ENCODE measurements around the gene AQP12A. TPM values are rescaled to one million over a fixed set of nuclear protein-coding genes. Genes with fewer than 3 reads are reported as not detected.

Gene AQP12A
- total RNA-seq, 4 donors from 2014 or later = not detected

- no peak for ATAC-seq
Observed at GRCh38 chr2:240662681-240663080, 29.0 kb upstream of the AQP12A start.

DNA sequence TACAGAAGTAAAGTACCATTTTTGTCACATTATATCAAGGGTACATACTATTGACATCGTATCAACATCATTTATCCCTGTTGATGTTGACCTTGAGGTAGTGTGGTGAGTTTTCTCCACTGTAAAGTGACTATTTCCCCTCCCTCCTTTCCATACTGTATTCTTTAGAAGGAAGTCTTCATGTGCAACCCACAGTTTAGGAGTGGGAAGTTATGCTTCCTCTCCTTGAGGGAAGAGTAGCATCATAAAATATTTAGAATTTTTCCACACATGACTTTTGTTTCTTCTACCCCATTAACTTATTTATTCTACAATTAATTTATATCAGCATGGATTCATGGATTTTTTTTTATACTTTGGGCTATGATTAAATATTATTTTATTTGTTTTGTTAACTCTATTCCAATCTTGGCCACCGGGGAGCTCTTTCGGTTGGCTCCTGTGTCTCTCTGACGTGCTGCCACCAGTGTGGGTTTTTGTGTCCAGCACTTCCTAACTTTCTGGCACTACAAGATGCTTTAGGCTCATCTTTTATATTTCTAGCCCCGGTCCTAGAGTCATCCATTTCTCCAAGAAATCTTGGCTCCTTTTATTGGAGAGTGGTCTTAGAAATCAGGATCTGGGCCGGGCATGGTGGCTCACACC, 28.0 kb upstream of the AQP12A start:
- ATAC-seq = no peak

More at GRCh38 chr2:240662681-240663080, 29.0 kb upstream of the AQP12A start:
- Histone ChIP-seq H3K4me3 (no peak overlapping the region), H3K4me1 (no peaks in the 10 kb centered on the region), H3K36me3 (no peaks in the 10 kb centered on the region), H3K9me3 (peaks cover 0 to 19% (median 0%) of the 10 kb centered on the region in 3 donors), H3K27me3 (peaks cover 65% of the 10 kb centered on the region), H3K27ac (no peak overlapping the region)
- TF ChIP-seq POLR2AphosphoS5 (IDR thresholded peaks at IDR 0.05) = no peak
- TF ChIP-seq POLR2A (IDR thresholded peaks at IDR 0.05) = no peak
- TF ChIP-seq CTCF (IDR thresholded peaks at IDR 0.05) = no peak
- TF ChIP-seq EP300 (IDR thresholded peaks at IDR 0.05) = no peak
- 61 to 72% methylated on average over 2 to 3 of the region's 3 CpGs for WGBS, 2 donors (ENCODE audit: low coverage in 1 of 2)

DNA sequence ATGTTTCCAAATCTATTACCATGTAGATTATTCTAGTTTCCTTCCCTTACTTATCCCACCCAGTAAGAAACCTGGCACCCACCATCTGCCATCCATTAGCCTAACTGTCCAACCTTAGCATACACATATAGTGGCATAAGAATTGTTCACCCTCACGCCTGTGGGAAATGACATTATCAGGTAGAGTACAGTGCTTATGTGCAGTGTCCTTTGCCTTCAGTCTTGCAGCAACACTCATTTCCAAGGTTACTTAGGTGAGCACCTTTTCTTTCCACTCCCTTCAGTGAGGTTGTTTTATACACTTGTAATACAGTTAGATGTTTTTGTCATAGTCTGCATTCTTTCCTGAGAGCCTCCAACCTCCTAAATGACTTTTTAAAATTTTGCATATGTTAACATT, 27.0 kb upstream of the AQP12A start:
- no peak overlapping the region for H3K4me3 ChIP-seq
- H3K4me1 ChIP-seq = no peaks in the 10 kb centered on the region
- peaks cover 0 to 19% (median 0%) of the 10 kb centered on the region in 3 donors for H3K9me3 ChIP-seq
- H3K36me3 ChIP-seq = no peaks in the 10 kb centered on the region
- 71 to 100% methylated on average over 1 of the region's 1 CpG for WGBS, 2 donors (ENCODE audit: low coverage in 1 of 2)
- no peak for TF ChIP-seq POLR2A (IDR thresholded peaks at IDR 0.05)
- no peak for TF ChIP-seq POLR2AphosphoS5 (IDR thresholded peaks at IDR 0.05)
- no peak for TF ChIP-seq EP300 (IDR thresholded peaks at IDR 0.05)
- no peak for TF ChIP-seq CTCF (IDR thresholded peaks at IDR 0.05)
- no peak for ATAC-seq
- no peak overlapping the region for H3K27ac ChIP-seq
- H3K27me3 ChIP-seq = peaks cover 56% of the 10 kb centered on the region

More for the DNA sequence above, 28.0 kb upstream of the AQP12A start:
- peaks cover 65% of the 10 kb centered on the region for H3K27me3 ChIP-seq
- H3K4me1 ChIP-seq = no peaks in the 10 kb centered on the region
- 54 to 76% methylated on average over 3 to 5 of the region's 6 CpGs for WGBS, 2 donors (ENCODE audit: low coverage in 1 of 2)
- TF ChIP-seq POLR2A (IDR thresholded peaks at IDR 0.05) (no peak), POLR2AphosphoS5 (IDR thresholded peaks at IDR 0.05) (no peak), CTCF (IDR thresholded peaks at IDR 0.05) (no peak), EP300 (IDR thresholded peaks at IDR 0.05) (no peak)
- H3K4me3 ChIP-seq = no peak overlapping the region
- H3K9me3 ChIP-seq = peaks cover 0 to 19% (median 0%) of the 10 kb centered on the region in 3 donors
- no peak overlapping the region for H3K27ac ChIP-seq
- H3K36me3 ChIP-seq = no peaks in the 10 kb centered on the region

- no peak overlapping the region for H3K4me3 ChIP-seq
- H3K36me3 ChIP-seq = no peaks in the 10 kb centered on the region
- H3K27ac ChIP-seq = no peak overlapping the region
- H3K4me1 ChIP-seq = peaks cover 0 to 7% (median 0%) of the 10 kb centered on the region in 3 donors
- ATAC-seq = no peak
- H3K9me3 ChIP-seq = peaks cover 0 to 2% (median 0%) of the 10 kb centered on the region in 3 donors
- WGBS, 2 donors (ENCODE audit: low coverage in 1 of 2) = 56 to 68% methylated on average over 5 to 7 of the region's 7 CpGs
- H3K27me3 ChIP-seq = peaks cover 63% of the 10 kb centered on the region
- TF ChIP-seq POLR2A (IDR thresholded peaks at IDR 0.05) (no peak), CTCF (IDR thresholded peaks at IDR 0.05) (no peak), POLR2AphosphoS5 (IDR thresholded peaks at IDR 0.05) (no peak), EP300 (IDR thresholded peaks at IDR 0.05) (no peak)
Observed at GRCh38 chr2:240670402-240670801, 21.3 kb upstream of the AQP12A start.

DNA sequence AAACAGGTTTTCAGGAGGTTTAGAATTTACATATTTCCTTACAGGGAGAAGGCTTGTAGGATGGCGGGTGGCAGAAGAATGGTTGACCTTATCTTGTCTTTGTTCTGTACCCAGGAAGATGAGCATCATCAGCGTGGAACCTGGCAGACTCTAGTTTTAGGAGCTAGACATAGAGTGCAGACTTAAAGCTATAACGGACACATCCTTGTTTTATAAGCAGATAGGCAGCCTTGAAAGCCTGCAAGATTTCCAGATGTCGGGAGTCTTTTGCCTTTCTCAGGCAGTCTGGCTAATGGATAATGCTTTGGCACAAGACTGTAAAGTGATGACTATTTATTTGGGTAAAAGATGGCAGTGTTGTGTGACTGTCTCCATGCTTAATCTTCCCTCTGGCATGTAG, 20.7 kb upstream of the AQP12A start:
- H3K27ac ChIP-seq = no peak overlapping the region
- no peaks in the 10 kb centered on the region for H3K9me3 ChIP-seq
- peaks cover 57% of the 10 kb centered on the region for H3K27me3 ChIP-seq
- no peaks in the 10 kb centered on the region for H3K36me3 ChIP-seq
- ATAC-seq = no peak
- no peak overlapping the region for H3K4me3 ChIP-seq
- WGBS, 2 donors (ENCODE audit: low coverage in 1 of 2) = 69 to 73% methylated on average over 3 to 4 of the region's 4 CpGs
- peaks cover 0 to 7% (median 0%) of the 10 kb centered on the region in 3 donors for H3K4me1 ChIP-seq
- TF ChIP-seq POLR2AphosphoS5 (IDR thresholded peaks at IDR 0.05) = no peak
- no peak for TF ChIP-seq POLR2A (IDR thresholded peaks at IDR 0.05)
- no peak for TF ChIP-seq CTCF (IDR thresholded peaks at IDR 0.05)
- no peak for TF ChIP-seq EP300 (IDR thresholded peaks at IDR 0.05)

Data from gastroesophageal sphincter (tissue), 4 donors.